Fibroblast of lung (primary cell): ENCODE data around the gene PTGES3. TPM values are rescaled to one million over a fixed set of nuclear protein-coding genes. Genes with fewer than 3 reads are reported as not detected.

Experiments
- DNase-seq, 2 donors: peaks; one replicate each; pipeline versions ENCODE4 v3.0.0 to v3.0.0-alpha.2; 2010; ENCODE audit warnings: low read depth in 2 of 2
- H2AFZ ChIP-seq: 2 replicates; pipeline ENCODE4 v1.5.1; 2012; ENCODE audit warnings: low read length, control low read depth, inconsistent platforms
- H3K27ac ChIP-seq: 2 replicates; pipeline ENCODE4 v1.5.1; 2011; ENCODE audit warnings: low read length, control low read depth; ENCODE audit not compliant: insufficient read depth
- H3K27me3 ChIP-seq: 2 replicates; pipeline ENCODE4 v1.5.1; 2011; ENCODE audit warnings: mild to moderate bottlenecking, low read length; ENCODE audit not compliant: control insufficient read depth, insufficient read depth
- H3K36me3 ChIP-seq: 2 replicates; pipeline ENCODE4 v1.5.1; 2011; ENCODE audit warnings: low read length; ENCODE audit not compliant: control insufficient read depth, insufficient read depth
- H3K4me1 ChIP-seq: 2 replicates; pipeline ENCODE4 v1.5.1; 2011; ENCODE audit warnings: low read length; ENCODE audit not compliant: control insufficient read depth, insufficient read depth; ENCODE audit errors: extremely low read depth
- H3K4me2 ChIP-seq: 2 replicates; pipeline ENCODE4 v1.5.1; 2011; ENCODE audit warnings: low read length, control low read depth; ENCODE audit not compliant: insufficient read depth; ENCODE audit errors: extremely low read depth
- H3K4me3 ChIP-seq, 4 experiments: fragments of 200-600 bp in 1 of 4; sonication (generic) in 1 of 4; replicated peaks in 1 of 4; 2 replicates each; pipeline ENCODE4 v1.5.1; 2011 to 2016; ENCODE audit warnings: low read length in 4 of 4, low read depth in 3 of 4, mild to moderate bottlenecking in 3 of 4, control low read depth in 2 of 4, inconsistent platforms in 1 of 4, mixed read lengths in 1 of 4; ENCODE audit not compliant: insufficient read depth in 1 of 4; ENCODE audit errors: control extremely low read depth in 1 of 4
- H3K79me2 ChIP-seq: 2 replicates; pipeline ENCODE4 v1.5.1; 2012; ENCODE audit warnings: mild to moderate bottlenecking, low read length, inconsistent platforms; ENCODE audit not compliant: control insufficient read depth, insufficient read depth
- H3K9ac ChIP-seq: 2 replicates; pipeline ENCODE4 v1.5.1; 2011; ENCODE audit warnings: mild to moderate bottlenecking, low read length, control low read depth; ENCODE audit not compliant: insufficient read depth
- H3K9me3 ChIP-seq: 2 replicates; pipeline ENCODE4 v1.5.1; 2012; ENCODE audit warnings: low read depth, low read length; ENCODE audit not compliant: control insufficient read depth, insufficient read depth
- H4K20me1 ChIP-seq: 2 replicates; pipeline ENCODE4 v1.5.1; 2011; ENCODE audit warnings: low read length; ENCODE audit not compliant: control insufficient read depth, insufficient read depth; ENCODE audit errors: extremely low read depth
- CTCF ChIP-seq, 2 donors: IDR thresholded peaks in 1 of 2; conservative IDR thresholded peaks in 1 of 2; 1 replicate in 1 of 2; 2 replicates in 1 of 2; pipeline ENCODE4 v1.5.1; 2011 to 2012; ENCODE audit warnings: low read length in 2 of 2, control low read depth in 1 of 2, inconsistent platforms in 1 of 2, low read depth in 1 of 2, mild to moderate bottlenecking in 1 of 2
- EZH2 ChIP-seq: IDR thresholded peaks from 2 replicates; pipeline ENCODE4 v1.5.1; 2012; ENCODE audit warnings: low read length, control low read depth, mild to moderate bottlenecking; ENCODE audit errors: missing control alignments
- polyA plus RNA-seq, 2 donors: library from polyadenylated mRNA; depleted of rRNA in 1 of 2; stranded (reverse) in 1 of 2; unstranded in 1 of 2; fragments of >200 nt; gene quantifications; 2 replicates each; pipeline ENCODE4 v1.2.1, GENCODE V29; 2011 to 2012; ENCODE audit warnings: missing spikeins in 1 of 2
- total RNA-seq: library from RNA; depleted of rRNA; stranded (reverse); fragments of >200 nt; gene quantifications from 2 replicates; pipeline ENCODE4 v1.2.1, GENCODE V29; 2014

The PTGES3 gene
- total and polyA plus RNA-seq, 2 donors (not counting 1 experiment from before 2014, with no cell fraction given) = 60.3 to 119 TPM

- Histone ChIP-seq H3K4me1 (peaks cover 2% of the 10 kb centered on the region), H3K27ac (peak overlapping the region; percentile 90), H4K20me1 (no peaks in the 10 kb centered on the region), H3K36me3 (no peaks in the 10 kb centered on the region), H3K27me3 (no peaks in the 10 kb centered on the region), H3K4me2 (peak overlapping the region; percentile 96), H3K4me3 (peak overlapping the region; percentile 58 to 99 (median 77)), H3K9ac (peak overlapping the region; percentile 70), H3K9me3 (no peaks in the 10 kb centered on the region), H3K79me2 (peaks cover 41% of the 10 kb centered on the region), H2AFZ (peak overlapping the region; percentile 77)
- TF ChIP-seq EZH2 (no peak), CTCF (conservative IDR thresholded peaks at IDR 0.05 in 1 of 2, IDR thresholded peaks at IDR 0.05 in 1 of 2; ENCODE audit: low read depth in 1 of 2, low read length in 2 of 2) (no peak)
- no peak for DNase-seq
Measured at GRCh38 chr12:56688846-56689109, 694 bp upstream of the PTGES3 start.

- H3K4me1 ChIP-seq = peaks cover 2% of the 10 kb centered on the region
- H3K4me3 ChIP-seq = peak overlapping the region; percentile 99 to 100 (median 100)
- H3K4me2 ChIP-seq = peak overlapping the region; percentile 83
- H3K9ac ChIP-seq = peak overlapping the region; percentile 99
- DNase-seq = peak in 1 of 2 donors; percentile 46
- H3K9me3 ChIP-seq = no peaks in the 10 kb centered on the region
- H4K20me1 ChIP-seq = no peaks in the 10 kb centered on the region
- TF ChIP-seq EZH2 = no peak
- TF ChIP-seq CTCF (conservative IDR thresholded peaks at IDR 0.05 in 1 of 2, IDR thresholded peaks at IDR 0.05 in 1 of 2; ENCODE audit: low read depth in 1 of 2, low read length in 2 of 2) = no peak
- no peaks in the 10 kb centered on the region for H3K36me3 ChIP-seq
- peak overlapping the region; percentile 99 for H3K27ac ChIP-seq
- H3K27me3 ChIP-seq = no peaks in the 10 kb centered on the region
- H3K79me2 ChIP-seq = peaks cover 53% of the 10 kb centered on the region
- H2AFZ ChIP-seq = no peak overlapping the region
Measured at GRCh38 chr12:56687223-56688128, 608 bp downstream of the PTGES3 start.

- peaks cover 2% of the 10 kb centered on the region for H3K4me1 ChIP-seq
- H4K20me1 ChIP-seq = no peaks in the 10 kb centered on the region
- no peak for DNase-seq
- peak overlapping the region; percentile 90 for H3K4me2 ChIP-seq
- no peak overlapping the region for H2AFZ ChIP-seq
- H3K9ac ChIP-seq = no peak overlapping the region
- no peak overlapping the region for H3K27ac ChIP-seq
- H3K9me3 ChIP-seq = no peaks in the 10 kb centered on the region
- no peak for TF ChIP-seq CTCF (conservative IDR thresholded peaks at IDR 0.05 in 1 of 2, IDR thresholded peaks at IDR 0.05 in 1 of 2; ENCODE audit: low read depth in 1 of 2, low read length in 2 of 2)
- TF ChIP-seq EZH2 = no peak
- H3K27me3 ChIP-seq = no peaks in the 10 kb centered on the region
- H3K79me2 ChIP-seq = peaks cover 79% of the 10 kb centered on the region
- peaks cover 1% of the 10 kb centered on the region for H3K36me3 ChIP-seq
- peak overlapping the region; percentile 32 to 99 (median 46) for H3K4me3 ChIP-seq
Measured at GRCh38 chr12:56684745-56685359, 3.2 kb downstream of the PTGES3 start.
